Heart right ventricle (tissue), 16 donors: ENCODE data around the gene LRRC52. TPM values are rescaled to one million over a fixed set of nuclear protein-coding genes. Genes with fewer than 3 reads are reported as not detected.
A peak's percentile ranks its signal among the peaks of the same experiment; 100 is the strongest.

Experiments used
- ATAC-seq, 8 donors: fragments of 200-7000 bp; cut with Tn5 transposase; one replicate each; pipeline ENCODE4 v1.9.1; 2020; ENCODE audit warnings: mild to moderate bottlenecking in 8 of 8, moderate library complexity in 8 of 8, moderate number of reproducible peaks in 1 of 8
- DNase-seq, 2 donors: peaks; one replicate each; pipeline ENCODE4 v3.0.0-alpha.2; 2020
- H3K27ac ChIP-seq, 10 donors: fragments of 200-600 bp; sonication (generic) in 2 of 10; one replicate each; pipeline versions ENCODE4 v1.5.0 to v1.8.0; 2020 to 2022; ENCODE audit warnings: mild to moderate bottlenecking in 3 of 10
- H3K27me3 ChIP-seq, 7 donors: fragments of 200-600 bp; one replicate each; pipeline ENCODE4 v1.8.0; 2021 to 2022; ENCODE audit warnings: mild to moderate bottlenecking in 2 of 7
- H3K36me3 ChIP-seq, 9 donors: fragments of 200-600 bp; sonication (generic) in 1 of 9; one replicate each; pipeline versions ENCODE4 v1.5.0 to v1.8.0; 2020 to 2022; ENCODE audit warnings: mild to moderate bottlenecking in 2 of 9
- H3K4me1 ChIP-seq, 9 donors: fragments of 200-600 bp; sonication (generic) in 1 of 9; one replicate each; pipeline versions ENCODE4 v1.5.0 to v1.8.0; 2020 to 2022; ENCODE audit warnings: mild to moderate bottlenecking in 4 of 9
- H3K4me3 ChIP-seq, 10 donors: fragments of 200-600 bp; sonication (generic) in 2 of 10; one replicate each; pipeline versions ENCODE4 v1.5.0 to v1.8.0; 2020 to 2022; ENCODE audit warnings: mild to moderate bottlenecking in 7 of 10, moderate library complexity in 2 of 10
- H3K9me3 ChIP-seq, 11 donors: fragments of 200-600 bp in 10 of 11; sonication (generic) in 2 of 11; one replicate each; pipeline versions ENCODE4 v1.5.0 to v1.8.0; 2013 to 2022; ENCODE audit warnings: mild to moderate bottlenecking in 2 of 11, control low read depth in 1 of 11, moderate library complexity in 1 of 11
- WGBS, 2 donors: extraction: QIAGEN DNeasy Blood & Tissue Kit; methylation state at CpG; one replicate each; pipeline ENCODE4 v1.1.7; 2013; ENCODE audit warnings: inconsistent platforms in 1 of 2; 5-methylcytosine and 5-hydroxymethylcytosine counted together
- intact Hi-C, 10 donors: fragments of 100-400 bp; cut with DNase I; formaldehyde crosslinking; loops; one replicate each; pipeline versions ENCODE4 v1.11.1 to v1.14.2; 2022
- polyA plus RNA-seq, 2 donors: library from polyadenylated mRNA; stranded (reverse); fragments of 200-250 nt; gene quantifications; one replicate each; pipeline ENCODE4 v1.2.3, GENCODE V29; 2013
- total RNA-seq, 10 donors: library from RNA; stranded (reverse); fragmentation: NEBNext Ultra II Directional in 3 of 10; extraction: Animal tissue kit (Norgen Biotek cat#: 25700) in 3 of 10; gene quantifications; one replicate each; pipeline versions ENCODE4 v1.2.1 to v1.2.4, GENCODE V29; 2021 to 2023
- TF ChIP-seq, protein P1 (sequence below), 9 donors: fragments of 200-600 bp; sonication (generic) in 2 of 9; IDR thresholded peaks; one replicate each; pipeline versions ENCODE4 v1.5.0 to v1.8.0; 2021 to 2022; ENCODE audit warnings: antibody characterized with exemption in 9 of 9, mild to moderate bottlenecking in 5 of 9, moderate library complexity in 1 of 9
- donor health status: Arrhythmogenic right ventricular cardiomyopathy.
- donor health status: ischemic (EF 13 %, LVEDD 7.1; RV severe dilation, severe dysfunction).
- donor health status: healthy with polysubstance abuse.
- donor health status: DM: no; HTN: yes; CAD: no.
- donor health status: DM: no; HTN: no; CAD: no.
- donor health status: ischemic (EF 25% LVEDD 6.9; RV normal size, moderate dysfunction).
- donor health status: ischemic (EF 25% LVEDD 5.7; RV mildly dilated, moderate dysfunction).
- donor health status: healthy.
- donor health status: DM: yes; HTN: yes; CAD: no.
- donor health status: Ischemic cardiomyopathy.
- donor health status: ischemic (EF 35%, LVEDD 5.7; RV mildly dilated, moderate dysfunction).
- donor health status: nonischemic (EF 11% LVEDD 7.7; RV severe dilation, severe dysfunction).
- donor health status: DM: yes; HTN: yes; CAD: no.
- donor health status: PGD.
- donor health status: ischemic (EF 29% LVEDD 5.4; RV normal size, mild dysfunction).
- donor health status: nonischemic (EF 23%, LVEDD 6.1; RV moderate dilation, normal function).

Gene LRRC52
- total and polyA plus RNA-seq, 12 donors = 0.16 to 1.6 (median 0.55) TPM; not detected in 3

DNA sequence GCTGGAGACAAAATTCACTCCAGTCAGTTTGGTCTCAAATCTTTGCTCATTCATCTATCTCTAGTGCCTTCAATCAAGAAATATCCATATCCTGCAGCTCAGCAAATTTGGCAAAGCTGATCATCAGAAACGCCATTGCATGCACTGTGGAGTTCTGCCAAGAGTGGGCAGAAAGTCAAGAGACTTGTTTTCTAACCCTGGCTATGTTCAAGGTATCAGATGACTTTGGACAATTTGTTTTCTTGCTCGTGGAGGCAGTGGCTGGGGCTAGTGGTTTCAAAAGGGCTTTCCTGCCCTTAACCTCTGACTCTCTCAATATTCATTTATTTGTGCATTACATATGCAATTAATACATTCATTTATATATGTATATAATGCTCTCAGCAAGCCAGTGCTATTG lies 12.8 kb upstream of the LRRC52 start:
- TF ChIP-seq, protein P1, sequence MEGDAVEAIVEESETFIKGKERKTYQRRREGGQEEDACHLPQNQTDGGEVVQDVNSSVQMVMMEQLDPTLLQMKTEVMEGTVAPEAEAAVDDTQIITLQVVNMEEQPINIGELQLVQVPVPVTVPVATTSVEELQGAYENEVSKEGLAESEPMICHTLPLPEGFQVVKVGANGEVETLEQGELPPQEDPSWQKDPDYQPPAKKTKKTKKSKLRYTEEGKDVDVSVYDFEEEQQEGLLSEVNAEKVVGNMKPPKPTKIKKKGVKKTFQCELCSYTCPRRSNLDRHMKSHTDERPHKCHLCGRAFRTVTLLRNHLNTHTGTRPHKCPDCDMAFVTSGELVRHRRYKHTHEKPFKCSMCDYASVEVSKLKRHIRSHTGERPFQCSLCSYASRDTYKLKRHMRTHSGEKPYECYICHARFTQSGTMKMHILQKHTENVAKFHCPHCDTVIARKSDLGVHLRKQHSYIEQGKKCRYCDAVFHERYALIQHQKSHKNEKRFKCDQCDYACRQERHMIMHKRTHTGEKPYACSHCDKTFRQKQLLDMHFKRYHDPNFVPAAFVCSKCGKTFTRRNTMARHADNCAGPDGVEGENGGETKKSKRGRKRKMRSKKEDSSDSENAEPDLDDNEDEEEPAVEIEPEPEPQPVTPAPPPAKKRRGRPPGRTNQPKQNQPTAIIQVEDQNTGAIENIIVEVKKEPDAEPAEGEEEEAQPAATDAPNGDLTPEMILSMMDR (IDR thresholded peaks at IDR 0.05) = no peak
- no peaks in the 10 kb centered on the region for H3K27me3 ChIP-seq
- DNase-seq = peak in 1 of 2 donors; percentile 66
- no peaks in the 10 kb centered on the region for H3K9me3 ChIP-seq
- peaks cover 0 to 44% (median 6%) of the 10 kb centered on the region in 9 donors for H3K4me1 ChIP-seq
- intact Hi-C loops = no loop called here
- peak overlapping the region in 5 of 10 donors; percentile 27 to 55 (median 39) for H3K27ac ChIP-seq
- no peak overlapping the region for H3K4me3 ChIP-seq
- 6 to 9% methylated on average over 2 of the region's 2 CpGs for WGBS, 2 donors
- no peaks in the 10 kb centered on the region for H3K36me3 ChIP-seq
- peak; percentile 32 to 91 (median 70) for ATAC-seq

DNA sequence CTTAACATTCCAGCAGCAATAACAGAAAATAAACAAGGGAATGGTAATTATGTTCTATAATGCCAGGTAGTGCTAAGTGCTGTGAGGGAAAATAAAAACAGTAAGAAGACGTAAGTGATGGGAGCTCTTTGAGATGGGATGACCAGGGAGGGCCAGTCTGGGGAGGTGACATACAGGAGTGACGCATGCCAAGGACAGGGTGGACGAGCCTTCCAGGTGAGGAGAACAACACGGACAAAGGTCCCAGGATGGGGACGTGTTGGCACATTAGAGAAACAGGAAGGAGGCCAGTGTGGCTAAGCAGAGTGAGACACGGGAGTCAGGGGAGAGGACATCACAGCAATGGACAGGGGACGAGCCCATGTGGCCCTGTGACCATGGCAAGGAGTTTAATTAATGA lies 11.7 kb upstream of the LRRC52 start:
- Histone ChIP-seq H3K27me3 (no peaks in the 10 kb centered on the region), H3K4me1 (peaks cover 0 to 41% (median 6%) of the 10 kb centered on the region in 9 donors), H3K4me3 (no peak overlapping the region), H3K27ac (no peak overlapping the region), H3K36me3 (no peaks in the 10 kb centered on the region), H3K9me3 (no peaks in the 10 kb centered on the region)
- peak in 2 of 8 donors; percentile 16 to 51 for ATAC-seq
- no peak for DNase-seq
- 67 to 72% methylated on average over 7 of the region's 7 CpGs for WGBS, 2 donors
- TF ChIP-seq, protein P1 (IDR thresholded peaks at IDR 0.05) = no peak
- intact Hi-C loops = no loop called here

DNA sequence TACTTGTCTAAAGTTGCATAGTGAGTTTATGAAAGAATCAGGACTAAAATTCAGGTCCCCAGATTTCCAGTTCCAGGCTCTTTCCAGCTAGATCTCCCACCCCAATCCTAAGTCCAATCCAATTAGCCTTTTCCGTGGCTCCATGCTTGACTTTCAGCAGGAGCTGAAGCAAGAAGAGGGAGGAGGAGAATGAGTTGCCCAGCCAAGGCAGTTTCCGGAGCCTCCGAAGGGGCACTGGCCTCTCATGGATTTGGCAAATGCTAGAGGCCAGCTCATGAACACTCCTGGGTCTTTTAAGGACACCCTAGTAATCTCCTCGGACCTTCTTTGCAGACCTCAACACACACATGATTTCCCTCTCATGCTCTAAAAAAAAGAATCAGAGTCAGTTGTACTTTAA lies 10.5 kb upstream of the LRRC52 start:
- no peaks in the 10 kb centered on the region for H3K36me3 ChIP-seq
- H3K4me3 ChIP-seq = no peak overlapping the region
- intact Hi-C loops = no loop called here
- no peaks in the 10 kb centered on the region for H3K27me3 ChIP-seq
- DNase-seq = no peak
- no peak overlapping the region for H3K27ac ChIP-seq
- H3K9me3 ChIP-seq = no peaks in the 10 kb centered on the region
- peaks cover 0 to 32% (median 5%) of the 10 kb centered on the region in 9 donors for H3K4me1 ChIP-seq
- ATAC-seq = no peak
- WGBS, 2 donors = 30 to 43% methylated on average over 4 of the region's 4 CpGs
- TF ChIP-seq, protein P1 (IDR thresholded peaks at IDR 0.05) = no peak

DNA sequence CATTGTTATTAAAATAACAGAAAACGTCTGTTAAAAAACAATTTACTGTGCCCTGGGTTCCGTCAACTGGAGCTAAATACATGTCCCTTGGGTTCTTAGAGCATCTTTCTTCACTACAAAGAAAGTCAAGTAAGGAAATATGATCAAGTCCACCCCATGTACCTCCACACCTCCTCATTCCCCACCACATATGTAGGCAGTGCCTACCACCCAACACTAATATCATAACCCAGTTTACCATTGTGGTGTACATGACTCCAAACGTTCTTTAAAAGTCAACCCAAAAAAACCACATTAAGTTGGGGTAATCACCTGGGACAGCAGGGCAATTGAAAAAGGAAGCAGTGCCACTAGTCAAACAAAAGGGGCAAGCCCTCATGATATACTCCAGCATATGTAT lies 7.8 kb upstream of the LRRC52 start:
- no peaks in the 10 kb centered on the region for H3K27me3 ChIP-seq
- TF ChIP-seq, protein P1 (IDR thresholded peaks at IDR 0.05) = no peak
- 79 to 87% methylated on average over 3 of the region's 3 CpGs for WGBS, 2 donors
- intact Hi-C loops = no loop called here
- no peaks in the 10 kb centered on the region for H3K36me3 ChIP-seq
- no peak for DNase-seq
- no peak overlapping the region for H3K4me3 ChIP-seq
- ATAC-seq = no peak
- peaks cover 6 to 41% (median 14%) of the 10 kb centered on the region in 9 donors for H3K4me1 ChIP-seq
- no peak overlapping the region for H3K27ac ChIP-seq
- no peaks in the 10 kb centered on the region for H3K9me3 ChIP-seq
